ENCODE data around the gene CLDN22. TPM values are rescaled to one million over a fixed set of nuclear protein-coding genes. Genes with fewer than 3 reads are reported as not detected.

CLDN22 gene
- total and polyA plus RNA-seq, 2 donors (not counting 1 experiment from before 2014, with no cell fraction given): not detected

- H3K4me2 ChIP-seq (replicated peaks; ENCODE audit: low read depth, low read length, poor library complexity, severe bottlenecking): no peak overlapping the region
- Mint-ChIP-seq H3K9me3 (ENCODE audit: insufficient read depth) (no peaks in the 10 kb centered on the region), H3K4me1 (no peaks in the 10 kb centered on the region), H3K4me3 (no peak overlapping the region), H3K27ac (no peak overlapping the region), H3K27me3 (peaks cover 25% of the 10 kb centered on the region)
- H2AFZ ChIP-seq (ENCODE audit: insufficient read depth, low read depth, low read length, poor library complexity, severe bottlenecking): no peak overlapping the region
- no peaks in the 10 kb centered on the region for H4K20me1 ChIP-seq (ENCODE audit: control insufficient read depth, insufficient read depth, low read length, poor library complexity, severe bottlenecking)
- DNase-seq: no peak
- intact Hi-C loops (cut with micrococcal nuclease): no loop called here
- H3K4me3 ChIP-seq (ENCODE audit: control extremely low read depth in 1 of 5, extremely low read depth in 1 of 5, insufficient read depth in 1 of 5, low read depth in 2 of 5, low read length in 4 of 5): no peak overlapping the region
- H3K9ac ChIP-seq (ENCODE audit: low read length): no peak overlapping the region
- peaks cover 0 to 5% (median 0%) of the 10 kb centered on the region in 4 experiments for H3K27me3 ChIP-seq (replicated peaks in 1 of 4; ENCODE audit: control extremely low read depth in 1 of 4, control insufficient read depth in 3 of 4, insufficient read depth in 4 of 4, low read length in 3 of 4)
- ChIA-PET CTCF (no interaction called here), POLR2A (no interaction called here)
- H3K36me3 ChIP-seq (replicated peaks in 1 of 2; ENCODE audit: control extremely low read depth in 1 of 2, control insufficient read depth in 1 of 2, extremely low read depth in 1 of 2, insufficient read depth in 2 of 2, low read length in 1 of 2): no peaks in the 10 kb centered on the region
- no peaks in the 10 kb centered on the region for H3K9me3 ChIP-seq (ENCODE audit: control extremely low read depth in 1 of 3, control insufficient read depth in 2 of 3, insufficient read depth in 1 of 3, low read length in 2 of 3)
- no peak overlapping the region for H3K27ac ChIP-seq (ENCODE audit: low read length in 2 of 2)
- H3K79me2 ChIP-seq (ENCODE audit: control insufficient read depth, insufficient read depth, low read length): no peaks in the 10 kb centered on the region
- WGBS (ENCODE audit: insufficient coverage): 96% methylated on average over 15 of the region's 17 CpGs
- TF ChIP-seq CTCF (IDR thresholded peaks at IDR 0.05) (no peak), EZH2 (IDR thresholded peaks at IDR 0.05; ENCODE audit: borderline replicate concordance, insufficient read depth, low read depth, low read length, poor library complexity, severe bottlenecking) (no peak)
- ATAC-seq (ENCODE audit: low read depth): no peak
- H3K4me1 ChIP-seq (ENCODE audit: control insufficient read depth in 2 of 2, insufficient read depth in 2 of 2, low read length in 2 of 2): no peaks in the 10 kb centered on the region
These were observed 30.4 kb upstream of the CLDN22 start for GRCh38 chr4:183350317-183351071.

GRCh38 chr4:183349673-183350072, 29.6 kb upstream of the CLDN22 start:
- POLR2A ChIA-PET: no interaction called here
- H3K79me2 ChIP-seq (ENCODE audit: control insufficient read depth, insufficient read depth, low read length): no peaks in the 10 kb centered on the region
- TF ChIP-seq EZH2 (IDR thresholded peaks at IDR 0.05; ENCODE audit: borderline replicate concordance, insufficient read depth, low read depth, low read length, poor library complexity, severe bottlenecking) (no peak), CTCF (IDR thresholded peaks at IDR 0.05) (no peak)
- no peaks in the 10 kb centered on the region for H3K9me3 Mint-ChIP-seq (ENCODE audit: insufficient read depth)
- no peak overlapping the region for H3K4me3 ChIP-seq (ENCODE audit: control extremely low read depth in 1 of 5, extremely low read depth in 1 of 5, insufficient read depth in 1 of 5, low read depth in 2 of 5, low read length in 4 of 5)
- CTCF ChIA-PET: no interaction called here
- intact Hi-C loops (cut with micrococcal nuclease): no loop called here
- H3K4me1 Mint-ChIP-seq: no peaks in the 10 kb centered on the region
- H3K27me3 Mint-ChIP-seq: peaks cover 29% of the 10 kb centered on the region
- no peaks in the 10 kb centered on the region for H3K36me3 ChIP-seq (replicated peaks in 1 of 2; ENCODE audit: control extremely low read depth in 1 of 2, control insufficient read depth in 1 of 2, extremely low read depth in 1 of 2, insufficient read depth in 2 of 2, low read length in 1 of 2)
- no peak overlapping the region for H3K9ac ChIP-seq (ENCODE audit: low read length)
- DNase-seq: no peak
- no peak overlapping the region for H3K27ac Mint-ChIP-seq
- no peak overlapping the region for H2AFZ ChIP-seq (ENCODE audit: insufficient read depth, low read depth, low read length, poor library complexity, severe bottlenecking)
- peaks cover 0 to 7% (median 0%) of the 10 kb centered on the region in 4 experiments for H3K27me3 ChIP-seq (replicated peaks in 1 of 4; ENCODE audit: control extremely low read depth in 1 of 4, control insufficient read depth in 3 of 4, insufficient read depth in 4 of 4, low read length in 3 of 4)
- no peak for ATAC-seq (ENCODE audit: low read depth)
- 84% methylated on average over 9 of the region's 9 CpGs for WGBS (ENCODE audit: insufficient coverage)
- no peaks in the 10 kb centered on the region for H3K9me3 ChIP-seq (ENCODE audit: control extremely low read depth in 1 of 3, control insufficient read depth in 2 of 3, insufficient read depth in 1 of 3, low read length in 2 of 3)
- H3K4me3 Mint-ChIP-seq: no peak overlapping the region
- no peak overlapping the region for H3K27ac ChIP-seq (ENCODE audit: low read length in 2 of 2)
- H3K4me2 ChIP-seq (replicated peaks; ENCODE audit: low read depth, low read length, poor library complexity, severe bottlenecking): no peak overlapping the region
- H3K4me1 ChIP-seq (ENCODE audit: control insufficient read depth in 2 of 2, insufficient read depth in 2 of 2, low read length in 2 of 2): no peaks in the 10 kb centered on the region
- no peaks in the 10 kb centered on the region for H4K20me1 ChIP-seq (ENCODE audit: control insufficient read depth, insufficient read depth, low read length, poor library complexity, severe bottlenecking)

All from B cell (primary cell).